K562 (cell line): ENCODE measurements around the gene RUVBL2. TPM values are rescaled to one million over a fixed set of nuclear protein-coding genes. Genes with fewer than 3 reads are reported as not detected.

Experiments
- ATAC-seq: fragments of 200-7000 bp; cut with Tn5 transposase; 3 replicates; pipeline ENCODE4 v1.9.1; 2020; ENCODE audit warnings: moderate library complexity
- BruUV-seq: library from RNA; stranded (reverse); fragments of 400-500 nt; replicated peaks from 2 replicates; lab custom pipeline; 2021; lab: Mats Ljungman, UMichigan
- CTCF ChIA-PET: fragments of 300-600 bp; formaldehyde crosslinking; extraction: SDS; loops from one replicate; lab custom pipeline; 2021; ENCODE audit warnings: low intra/inter-chr PET ratio; lab: Yijun Ruan, JAX
- POLR2A ChIA-PET: fragments of 300-600, 350-650 bp; sonication (Branson Sonifier 250); formaldehyde crosslinking; extraction: SDS; loops from one replicate; lab custom pipeline; 2021; ENCODE audit warnings: antibody characterized with exemption, inconsistent platforms; lab: Yijun Ruan, JAX
- DNase-seq, 4 experiments: peaks; one replicate each; pipeline versions ENCODE4 v3.0.0 to v3.0.0-alpha.2; 2011 to 2018; ENCODE audit warnings: low spot score in 3 of 4, mixed read lengths in 3 of 4; ENCODE audit errors: extremely low read depth in 1 of 4
- FAIRE-seq: peaks from 2 replicates; lab custom pipeline; 2011; peaks lifted over from hg19 to GRCh38; lab: Jason Lieb, UNC
- H2AFZ ChIP-seq: 2 replicates; pipeline ENCODE4 v1.6.0; 2011; ENCODE audit warnings: low read depth, low read length, control low read depth, inconsistent platforms
- H3K27ac ChIP-seq: fragments of 200-600 bp; 3 replicates; pipeline ENCODE4 v1.8.0; 2011; ENCODE audit warnings: low read depth, mild to moderate bottlenecking, control low read depth, inconsistent platforms, low read length, moderate library complexity, mixed read lengths; ENCODE audit errors: extremely low read depth
- H3K27me3 ChIP-seq, 2 experiments: fragments of 300-600 bp in 1 of 2; 2 replicates in 1 of 2; 3 replicates in 1 of 2; pipeline versions ENCODE4 v1.6.0 to v1.8.0; 2011; ENCODE audit warnings: inconsistent platforms in 2 of 2, low read length in 2 of 2, mild to moderate bottlenecking in 1 of 2, mixed read lengths in 1 of 2, moderate library complexity in 1 of 2; ENCODE audit not compliant: control insufficient read depth in 2 of 2, insufficient read depth in 2 of 2
- H3K36me3 ChIP-seq: fragments of 300-600 bp; 3 replicates; pipeline ENCODE4 v1.8.0; 2011; ENCODE audit warnings: mild to moderate bottlenecking, low read length, inconsistent platforms; ENCODE audit not compliant: control insufficient read depth, insufficient read depth
- H3K4me1 ChIP-seq, 2 experiments: fragments of 200-600 bp in 1 of 2; replicated peaks in 1 of 2; 2 replicates in 1 of 2; 3 replicates in 1 of 2; pipeline versions ENCODE4 v1.5.1 to v1.8.0; 2011; ENCODE audit warnings: inconsistent platforms in 2 of 2, low read length in 2 of 2, mild to moderate bottlenecking in 1 of 2, mixed read lengths in 1 of 2, moderate library complexity in 1 of 2; ENCODE audit not compliant: control insufficient read depth in 2 of 2, insufficient read depth in 2 of 2
- H3K4me2 ChIP-seq: 2 replicates; pipeline ENCODE4 v1.6.1; 2011; ENCODE audit warnings: low read length, control low read depth, inconsistent platforms, mixed read lengths; ENCODE audit not compliant: insufficient read depth
- H3K4me3 ChIP-seq: fragments of 200-600 bp; sonication (generic), shearing (Covaris generic); 2 replicates; pipeline ENCODE4 v1.5.1; 2016; ENCODE audit warnings: control low read depth, inconsistent platforms
- H3K79me2 ChIP-seq: fragments of 200-600 bp; 3 replicates; pipeline ENCODE4 v1.8.0; 2011; ENCODE audit warnings: low read length, inconsistent platforms; ENCODE audit not compliant: control insufficient read depth, insufficient read depth
- H3K9ac ChIP-seq, 2 experiments: 2 replicates each; pipeline versions ENCODE4 v1.6.0 to v1.6.1; 2011; ENCODE audit warnings: low read depth in 2 of 2, low read length in 2 of 2, control low read depth in 1 of 2, inconsistent platforms in 1 of 2, mild to moderate bottlenecking in 1 of 2, mixed read lengths in 1 of 2; ENCODE audit not compliant: insufficient read depth in 1 of 2
- H3K9me1 ChIP-seq: one replicate; pipeline ENCODE4 v1.6.0; 2011; ENCODE audit warnings: inconsistent platforms, mild to moderate bottlenecking, low read length, moderate library complexity; ENCODE audit not compliant: control insufficient read depth, insufficient read depth
- H3K9me3 ChIP-seq: replicated peaks from 2 replicates; pipeline ENCODE4 v1.5.1; 2011; ENCODE audit warnings: low read depth, low read length, inconsistent platforms; ENCODE audit not compliant: control insufficient read depth, insufficient read depth
- H4K20me1 ChIP-seq: replicated peaks from 2 replicates; pipeline ENCODE4 v1.6.1; 2011; ENCODE audit warnings: low read length, inconsistent platforms, mixed read lengths; ENCODE audit not compliant: control insufficient read depth, insufficient read depth
- CBX8 ChIP-seq: fragments of 200-600 bp; sonication (generic); IDR thresholded peaks from 2 replicates; pipeline ENCODE4 v1.6.1; 2012; ENCODE audit warnings: borderline replicate concordance, mixed run types, low read depth, mild to moderate bottlenecking, moderate library complexity, mixed read lengths, low read length, control low read depth, inconsistent platforms; ENCODE audit not compliant: poor library complexity, severe bottlenecking; ENCODE audit errors: extremely low read depth
- DIDO1 ChIP-seq: fragments of 450-650 bp; IDR thresholded peaks from 2 replicates; pipeline ENCODE4 v1.6.1; 2016; ENCODE audit warnings: low read depth, missing biosample characterization, missing genetic modification characterization
- ELF2 ChIP-seq: fragments of 250-450 bp; sonication (Bioruptor Pico); IDR thresholded peaks from 2 replicates; pipeline ENCODE4 v1.5.0; 2021; ENCODE audit warnings: mild to moderate bottlenecking
- ESRRB ChIP-seq: fragments of 250-450 bp; sonication (Bioruptor Pico); IDR thresholded peaks from 2 replicates; pipeline ENCODE4 v1.5.0; 2020; ENCODE audit warnings: mild to moderate bottlenecking, moderate library complexity, borderline replicate concordance
- MEF2D ChIP-seq: conservative IDR thresholded peaks from 2 replicates; pipeline ENCODE4 v1.6.1; 2016; ENCODE audit warnings: low read depth, missing genetic modification characterization, missing compliant biosample characterization
- POLR2A ChIP-seq: fragments of 450-650 bp; conservative IDR thresholded peaks from 2 replicates; pipeline ENCODE4 v1.6.1; 2016
- POLR2B ChIP-seq: fragments of 450-650 bp; IDR thresholded peaks from 2 replicates; pipeline ENCODE4 v1.6.1; 2018; ENCODE audit warnings: low read depth; ENCODE audit not compliant: partially characterized antibody
- POLR2G ChIP-seq: fragments of 200-400 bp; formaldehyde crosslinking; IDR thresholded peaks from 2 replicates; pipeline ENCODE4 v1.6.1; 2017; ENCODE audit warnings: low read depth, mild to moderate bottlenecking, antibody characterized with exemption, low read length, moderate library complexity
- RBFOX2 ChIP-seq: fragments of 200-400 bp; formaldehyde crosslinking; IDR thresholded peaks from 2 replicates; pipeline ENCODE4 v1.6.1; 2017; ENCODE audit warnings: low read depth, mild to moderate bottlenecking, low read length, moderate library complexity
- RBM22 ChIP-seq: fragments of 200-400 bp; formaldehyde crosslinking; IDR thresholded peaks from 2 replicates; pipeline ENCODE4 v1.6.1; 2018; ENCODE audit warnings: low read length, low read depth; ENCODE audit not compliant: poor library complexity, severe bottlenecking
- SIRT6 ChIP-seq: IDR thresholded peaks from one replicate; pipeline ENCODE4 v1.6.1; 2012; ENCODE audit warnings: low read depth, mild to moderate bottlenecking, control low read depth, inconsistent platforms, low read length, moderate library complexity
- ZBTB7A ChIP-seq: IDR thresholded peaks from 2 replicates; pipeline ENCODE4 v1.6.1; 2011; ENCODE audit warnings: low read depth, mild to moderate bottlenecking, low read length, moderate library complexity, borderline replicate concordance; ENCODE audit not compliant: control insufficient read depth
- ZNF165 ChIP-seq: fragments of 250-450 bp; sonication (Bioruptor Pico); IDR thresholded peaks from 2 replicates; pipeline ENCODE4 v1.4.0; 2020; ENCODE audit warnings: borderline replicate concordance
- ZNF253 ChIP-seq: fragments of 250-450 bp; sonication (Bioruptor Pico); conservative IDR thresholded peaks from 2 replicates; pipeline ENCODE4 v1.6.1; 2021; ENCODE audit warnings: mild to moderate bottlenecking
- ZNF444 ChIP-seq: fragments of 250-450 bp; sonication (Bioruptor Pico); IDR thresholded peaks from 2 replicates; pipeline ENCODE4 v1.4.0; 2020; ENCODE audit warnings: mild to moderate bottlenecking, moderate library complexity
- ZNF644 ChIP-seq: fragments of 200-800 bp; sonication (Bioruptor generic); IDR thresholded peaks from 2 replicates; pipeline ENCODE4 v1.6.1; 2016; ENCODE audit warnings: low read depth, missing genetic modification characterization, missing compliant biosample characterization
- WGBS: fragments of 100-300 bp; shearing (Covaris generic); methylation state at CpG from one replicate; pipeline ENCODE4 v1.1.6; 2016; ENCODE audit warnings: low coverage, mixed read lengths; ENCODE audit not compliant: insufficient coverage; ENCODE audit errors: missing lambda C conversion rate; 5-methylcytosine and 5-hydroxymethylcytosine counted together
- in situ Hi-C: fragments of 300-500 bp; cut with MboI; formaldehyde crosslinking; loops from 4 replicates; pipeline ENCODE4 v1.15.0; 2018; ENCODE audit warnings: inconsistent platforms, mixed read lengths
- intact Hi-C: fragments of 100-400 bp; cut with micrococcal nuclease; formaldehyde crosslinking; loops from 2 replicates; pipeline ENCODE4 v1.14.2; 2022
- polyA plus RNA-seq, 8 experiments: library from polyadenylated mRNA; depleted of rRNA in 4 of 8; stranded (reverse) in 5 of 8; unstranded in 3 of 8; fragments of >200 nt; fragmentation: Nextera tagmentation in 2 of 8; fragmentation: Illumina TruSeq in 1 of 8; extraction: Ambion mirVana in 2 of 8; extraction: Trizol in 1 of 8; gene quantifications; 2 replicates each; pipeline versions ENCODE4 v1.2.1 to v1.2.3, GENCODE V29; 2011 to 2014; ENCODE audit warnings: inconsistent platforms in 1 of 8, missing spikeins in 1 of 8
- total RNA-seq, 7 experiments: library from RNA; depleted of rRNA in 6 of 7; stranded (reverse); fragments of >200 nt in 6 of 7; fragmentation: Illumina TruSeq in 2 of 7; extraction: Trizol in 2 of 7; gene quantifications; 2 replicates each; pipeline versions ENCODE4 v1.2.1 to v1.2.3, GENCODE V29; 2011 to 2021; ENCODE audit warnings: low replicate concordance in 1 of 7
- TF ChIP-seq, protein P1 (sequence below): sonication (generic); formaldehyde crosslinking; IDR thresholded peaks from 2 replicates; pipeline ENCODE4 v1.8.0; 2022; ENCODE audit warnings: missing genetic modification reagents, mild to moderate bottlenecking, moderate library complexity, borderline replicate concordance
- TF ChIP-seq, protein P2 (sequence below): sonication (generic); formaldehyde crosslinking; IDR thresholded peaks from 2 replicates; pipeline ENCODE4 v1.8.1; 2023; ENCODE audit warnings: mild to moderate bottlenecking, missing genetic modification reagents

RUVBL2 gene
- total and polyA plus RNA-seq, 9 of the 15 experiments (the other 6 are each of a cell fraction or from before 2014, with no cell fraction given) = 71.4 to 453 (median 237) TPM

DNA sequence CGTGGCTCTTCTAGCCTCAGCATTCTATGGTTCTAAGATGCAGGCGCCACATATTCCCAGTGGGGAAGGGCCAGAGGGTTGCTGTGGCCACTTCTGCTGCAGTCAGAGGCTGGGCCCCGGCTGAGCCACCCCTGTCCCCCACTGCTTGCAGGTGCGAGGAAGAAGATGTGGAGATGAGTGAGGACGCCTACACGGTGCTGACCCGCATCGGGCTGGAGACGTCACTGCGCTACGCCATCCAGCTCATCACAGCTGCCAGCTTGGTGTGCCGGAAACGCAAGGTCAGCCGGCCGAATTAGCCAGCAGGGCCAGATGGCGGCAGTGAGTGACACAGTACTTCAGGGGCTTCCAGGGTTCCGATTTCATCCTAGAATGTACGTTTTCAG, 21.2 kb downstream of the RUVBL2 start (continued):
- TF ChIP-seq ZNF253 (CRISPR knock-in tag) (no peak), POLR2A (0 out of 2 replicates have a peak, but pooled peaks have one; percentile 3), ZNF165 (CRISPR knock-in tag) (no peak), CBX8 (no peak), ESRRB (CRISPR knock-in tag) (no peak)

DNA sequence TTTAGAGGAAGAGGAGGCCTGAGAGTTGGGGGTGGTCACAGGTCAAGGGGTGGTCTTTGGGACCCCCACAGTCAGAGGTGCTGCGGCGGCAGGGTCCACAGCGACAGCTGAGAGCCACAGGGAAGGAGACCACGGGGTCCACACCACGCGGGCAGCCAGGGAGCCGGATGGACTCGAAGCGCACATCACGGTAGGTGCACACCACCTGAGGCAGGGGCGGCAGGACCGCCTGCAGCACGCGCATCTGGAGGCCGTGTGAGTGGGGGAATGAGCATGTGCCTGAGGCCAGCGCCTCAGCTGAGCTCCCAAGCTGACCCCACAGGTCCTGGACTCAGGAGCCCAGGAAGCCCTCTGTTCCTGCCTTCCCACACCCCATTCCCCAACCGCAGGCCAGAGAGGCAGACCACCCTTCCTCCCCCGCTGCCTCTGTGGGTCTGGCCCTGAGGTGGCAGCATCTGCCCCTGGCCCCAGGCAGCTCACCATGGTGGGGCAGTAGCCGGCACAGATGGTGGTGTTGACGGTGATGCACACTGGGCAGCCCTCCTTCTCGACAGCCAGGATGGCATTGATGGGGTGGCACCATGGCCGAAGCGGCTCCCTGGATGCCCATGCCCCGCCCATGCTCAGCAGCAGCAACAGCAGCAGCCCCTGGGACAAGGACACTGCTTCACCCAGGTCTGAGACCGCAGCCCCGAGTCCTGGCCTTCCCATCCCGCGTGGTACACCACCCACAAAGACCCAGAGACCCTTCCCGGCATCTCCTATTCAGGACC, 22.6 kb downstream of the RUVBL2 start:
- Histone ChIP-seq H3K4me2 (no peak overlapping the region), H3K9ac (no peak overlapping the region), H3K36me3 (peaks cover 51% of the 10 kb centered on the region; the same call in 2 of the 3 replicates), H3K9me3 (no peaks in the 10 kb centered on the region), H2AFZ (no peak overlapping the region), H3K27me3 (no peaks in the 10 kb centered on the region), H4K20me1 (peaks cover 12% of the 10 kb centered on the region; the same call in 1 of the 2 replicates), H3K27ac (no peak overlapping the region), H3K79me2 (no peaks in the 10 kb centered on the region), H3K4me1 (peaks cover 21 to 63% of the 10 kb centered on the region in 2 experiments; a peak in 4 of 5 replicates), H3K4me3 (no peak overlapping the region), H3K9me1 (peaks cover 7% of the 10 kb centered on the region)
- ATAC-seq (no peak), FAIRE-seq (no peak), DNase-seq (no peak)
- BruUV-seq = no TSS peak
- POLR2A ChIA-PET = interaction anchor here (0.6 to 0.8 kb wide), 4 partner anchors 15 to 144 kb away, joined by 3 to 4 read pairs (median 4); partner anchors contain the start of genes GYS1, PPP1R15A and RUVBL2
- CTCF ChIA-PET = no interaction called here
- 91% methylated on average over 14 of the region's 29 CpGs for WGBS
- intact Hi-C loops = no loop called here
- in situ Hi-C loops = no loop called here
- TF ChIP-seq, protein P1, sequence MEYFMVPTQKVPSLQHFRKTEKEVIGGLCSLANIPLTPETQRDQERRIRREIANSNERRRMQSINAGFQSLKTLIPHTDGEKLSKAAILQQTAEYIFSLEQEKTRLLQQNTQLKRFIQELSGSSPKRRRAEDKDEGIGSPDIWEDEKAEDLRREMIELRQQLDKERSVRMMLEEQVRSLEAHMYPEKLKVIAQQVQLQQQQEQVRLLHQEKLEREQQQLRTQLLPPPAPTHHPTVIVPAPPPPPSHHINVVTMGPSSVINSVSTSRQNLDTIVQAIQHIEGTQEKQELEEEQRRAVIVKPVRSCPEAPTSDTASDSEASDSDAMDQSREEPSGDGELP = 0 out of 2 replicates have a peak, but pooled peaks have one; percentile 4
- TF ChIP-seq ZBTB7A (peak; percentile 24; the same call in 1 of the 2 replicates), RBM22 (peak; percentile 35), ZNF644 (tag) (no peak), DIDO1 (tag) (no peak), POLR2B (peak; percentile 41), MEF2D (no peak), RBFOX2 (0 out of 2 replicates have a peak, but pooled peaks have one; percentile 43), SIRT6 (no peak), ELF2 (no peak), POLR2G (peak; percentile 69), ZNF444 (no peak)
- TF ChIP-seq, protein P2, sequence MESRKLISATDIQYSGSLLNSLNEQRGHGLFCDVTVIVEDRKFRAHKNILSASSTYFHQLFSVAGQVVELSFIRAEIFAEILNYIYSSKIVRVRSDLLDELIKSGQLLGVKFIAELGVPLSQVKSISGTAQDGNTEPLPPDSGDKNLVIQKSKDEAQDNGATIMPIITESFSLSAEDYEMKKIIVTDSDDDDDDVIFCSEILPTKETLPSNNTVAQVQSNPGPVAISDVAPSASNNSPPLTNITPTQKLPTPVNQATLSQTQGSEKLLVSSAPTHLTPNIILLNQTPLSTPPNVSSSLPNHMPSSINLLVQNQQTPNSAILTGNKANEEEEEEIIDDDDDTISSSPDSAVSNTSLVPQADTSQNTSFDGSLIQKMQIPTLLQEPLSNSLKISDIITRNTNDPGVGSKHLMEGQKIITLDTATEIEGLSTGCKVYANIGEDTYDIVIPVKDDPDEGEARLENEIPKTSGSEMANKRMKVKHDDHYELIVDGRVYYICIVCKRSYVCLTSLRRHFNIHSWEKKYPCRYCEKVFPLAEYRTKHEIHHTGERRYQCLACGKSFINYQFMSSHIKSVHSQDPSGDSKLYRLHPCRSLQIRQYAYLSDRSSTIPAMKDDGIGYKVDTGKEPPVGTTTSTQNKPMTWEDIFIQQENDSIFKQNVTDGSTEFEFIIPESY = peak; percentile 93
